Endothelial cell of umbilical vein (primary cell): Measurements from ENCODE around the gene ANKRD34A. TPM values are rescaled to one million over a fixed set of nuclear protein-coding genes. Genes with fewer than 3 reads are reported as not detected.
A peak's percentile ranks its signal among the peaks of the same experiment; 100 is the strongest.

Source experiments
- BruUV-seq: library from RNA; stranded (reverse); fragments of 400-500 nt; replicated peaks from 2 replicates; lab custom pipeline; 2021; lab: Mats Ljungman, UMichigan
- CTCF ChIA-PET: fragments of 300-600, 350-600 bp; sonication (Branson Sonifier 250); formaldehyde crosslinking; loops from one replicate; lab custom pipeline; 2021; ENCODE audit warnings: antibody characterized with exemption, inconsistent platforms; lab: Charles Lee
- POLR2A ChIA-PET: fragments of 300-600, 350-600 bp; sonication (Branson Sonifier 250); formaldehyde crosslinking; loops from one replicate; lab custom pipeline; 2021; ENCODE audit warnings: antibody characterized with exemption, inconsistent platforms; lab: Charles Lee
- DNase-seq: peaks from one replicate; pipeline ENCODE4 v3.0.0-alpha.2; 2011; ENCODE audit warnings: low read depth, low spot score
- FAIRE-seq: peaks from 2 replicates; lab custom pipeline; 2011; peaks lifted over from hg19 to GRCh38; lab: Jason Lieb, UNC
- H2AFZ ChIP-seq: 2 replicates; pipeline ENCODE4 v1.6.0; 2012; ENCODE audit warnings: low read depth, low read length, control low read depth, inconsistent platforms
- H3K27ac ChIP-seq: 2 replicates; pipeline ENCODE4 v1.5.1; 2011; ENCODE audit warnings: low read depth, mild to moderate bottlenecking, control low read depth, low read length, moderate library complexity; ENCODE audit not compliant: insufficient read depth
- H3K27me3 ChIP-seq, 2 experiments: 2 replicates each; pipeline versions ENCODE4 v1.6.0 to v1.6.1; 2011; ENCODE audit warnings: low read length in 2 of 2, mixed read lengths in 1 of 2; ENCODE audit not compliant: control insufficient read depth in 2 of 2, insufficient read depth in 2 of 2
- H3K36me3 ChIP-seq, 2 experiments: 2 replicates in 1 of 2; 3 replicates in 1 of 2; pipeline ENCODE4 v1.5.1; 2011; ENCODE audit warnings: low read length in 2 of 2, mild to moderate bottlenecking in 1 of 2, moderate library complexity in 1 of 2; ENCODE audit not compliant: control insufficient read depth in 2 of 2, insufficient read depth in 2 of 2; ENCODE audit errors: extremely low read depth in 1 of 2
- H3K4me1 ChIP-seq: 3 replicates; pipeline ENCODE4 v1.5.1; 2011; ENCODE audit warnings: mild to moderate bottlenecking, low read length; ENCODE audit not compliant: control insufficient read depth, insufficient read depth; ENCODE audit errors: extremely low read depth
- H3K4me2 ChIP-seq: 2 replicates; pipeline ENCODE4 v1.6.1; 2011; ENCODE audit warnings: low read length, control low read depth, mixed read lengths; ENCODE audit not compliant: insufficient read depth
- H3K4me3 ChIP-seq, 3 experiments: fragments of 200-600 bp in 1 of 3; sonication (generic), shearing (Covaris generic) in 1 of 3; replicated peaks in 1 of 3; 2 replicates each; pipeline ENCODE4 v1.5.1; 2011 to 2016; ENCODE audit warnings: control low read depth in 3 of 3, low read length in 3 of 3, mild to moderate bottlenecking in 2 of 3, inconsistent platforms in 1 of 3, low read depth in 1 of 3, moderate library complexity in 1 of 3; ENCODE audit not compliant: insufficient read depth in 1 of 3
- H3K79me2 ChIP-seq: 2 replicates; pipeline ENCODE4 v1.6.0; 2012; ENCODE audit warnings: low read length, inconsistent platforms; ENCODE audit not compliant: control insufficient read depth, insufficient read depth
- H3K9ac ChIP-seq: replicated peaks from 2 replicates; pipeline ENCODE3; 2011; ENCODE audit warnings: low read length, control low read depth; ENCODE audit not compliant: insufficient read depth; ENCODE audit errors: extremely low read depth
- H3K9me1 ChIP-seq: replicated peaks from 3 replicates; pipeline ENCODE4 v1.6.0; 2011; ENCODE audit warnings: mild to moderate bottlenecking, low read length; ENCODE audit not compliant: control insufficient read depth, insufficient read depth; ENCODE audit errors: extremely low read depth
- H3K9me3 ChIP-seq: replicated peaks from 2 replicates; pipeline ENCODE4 v1.5.1; 2012; ENCODE audit warnings: low read length, inconsistent platforms; ENCODE audit not compliant: control insufficient read depth, insufficient read depth
- H4K20me1 ChIP-seq: replicated peaks from 2 replicates; pipeline ENCODE3; 2011; ENCODE audit warnings: mild to moderate bottlenecking, low read length; ENCODE audit not compliant: control insufficient read depth, insufficient read depth; ENCODE audit errors: extremely low read depth
- CTCF ChIP-seq, 2 donors: IDR thresholded peaks; 1 replicate in 1 of 2; 2 replicates in 1 of 2; pipeline ENCODE4 v1.5.1; 2011; ENCODE audit warnings: low read length in 2 of 2, mild to moderate bottlenecking in 2 of 2, moderate library complexity in 2 of 2, control low read depth in 1 of 2, inconsistent platforms in 1 of 2, low read depth in 1 of 2; ENCODE audit not compliant: insufficient read depth in 1 of 2; ENCODE audit errors: extremely low read depth in 1 of 2
- EZH2 ChIP-seq: IDR thresholded peaks from 2 replicates; pipeline ENCODE4 v1.6.1; 2012; ENCODE audit warnings: borderline replicate concordance, low read depth, mild to moderate bottlenecking, moderate library complexity, low read length, inconsistent platforms; ENCODE audit not compliant: severe bottlenecking
- FOS ChIP-seq: IDR thresholded peaks from 2 replicates; pipeline ENCODE4 v1.6.1; 2011; ENCODE audit warnings: mild to moderate bottlenecking, low read length, moderate library complexity, borderline replicate concordance; ENCODE audit not compliant: insufficient read depth
- GATA2 ChIP-seq: IDR thresholded peaks from 2 replicates; pipeline ENCODE4 v1.7.0; 2011; ENCODE audit warnings: low read depth, mild to moderate bottlenecking, moderate library complexity, mixed read lengths, low read length; ENCODE audit not compliant: insufficient read length, insufficient read depth
- JUN ChIP-seq: IDR thresholded peaks from 2 replicates; pipeline ENCODE4 v1.6.1; 2011; ENCODE audit warnings: borderline replicate concordance, low read depth; ENCODE audit not compliant: insufficient read length, insufficient read depth
- MYC ChIP-seq: IDR thresholded peaks from one replicate; pipeline ENCODE4 v1.6.1; 2011; ENCODE audit warnings: mild to moderate bottlenecking, low read depth, low read length
- POLR2AphosphoS5 ChIP-seq: IDR thresholded peaks from 2 replicates; pipeline ENCODE4 v1.6.1; 2012; ENCODE audit warnings: low read depth, mild to moderate bottlenecking, control low read depth, low read length, moderate library complexity; ENCODE audit not compliant: insufficient read depth
- dilution Hi-C: fragments of 300-500 bp; cut with MboI; formaldehyde crosslinking; loops from one replicate; pipeline ENCODE4 v1.15.0; 2019; ENCODE audit warnings: low sequenced_read_pairs; ENCODE audit not compliant: extremely low pct_ligation_motif_present
- intact Hi-C: fragments of 100-400 bp; cut with micrococcal nuclease; formaldehyde crosslinking; loops from one replicate; pipeline ENCODE4 v1.10.0; 2022
- polyA plus RNA-seq, 4 experiments: library from polyadenylated mRNA; depleted of rRNA in 3 of 4; stranded (reverse) in 3 of 4; unstranded in 1 of 4; fragments of >200 nt; gene quantifications; 2 replicates each; pipeline versions ENCODE4 v1.2.1 to v1.2.3, GENCODE V29; 2011 to 2012; ENCODE audit warnings: missing spikeins in 1 of 4
- total RNA-seq: library from RNA; stranded (reverse); gene quantifications from 2 replicates; pipeline ENCODE4 v1.2.3, GENCODE V29; 2021

Gene ANKRD34A
- total and polyA plus RNA-seq, 2 donors (not counting 3 experiments of a cell fraction or from before 2014, with no cell fraction given), result 0.24 to 0.43 TPM

GRCh38 chr1:145956781-145957442 is 7.5 kb downstream of the ANKRD34A start:
- H3K4me1 ChIP-seq, result peaks cover 45% of the 10 kb centered on the region
- TF ChIP-seq CTCF (IDR thresholded peaks at IDR 0.05; ENCODE audit: extremely low read depth in 1 of 2, insufficient read depth in 1 of 2, low read depth in 1 of 2, low read length in 2 of 2), result no peak
- no peak for TF ChIP-seq EZH2
- TF ChIP-seq MYC, result no peak
- no peak for TF ChIP-seq GATA2
- no peak for TF ChIP-seq JUN
- TF ChIP-seq POLR2AphosphoS5, result no peak
- no peak for TF ChIP-seq FOS
- H3K4me3 ChIP-seq, result peak overlapping the region; percentile 71 to 87 (median 74)
- H4K20me1 ChIP-seq, result no peaks in the 10 kb centered on the region
- POLR2A ChIA-PET, result interaction anchor here (0.6 to 2.0 kb wide), 4 partner anchors 29 to 98 kb away, joined by 3 to 11 read pairs (median 6); partner anchors contain the start of genes PIAS3 and RBM8A
- H3K9me1 ChIP-seq, result no peaks in the 10 kb centered on the region
- FAIRE-seq (no peak), DNase-seq (peak; percentile 56)
- H2AFZ ChIP-seq, result no peak overlapping the region
- H3K79me2 ChIP-seq, result peaks cover 52% of the 10 kb centered on the region
- H3K27ac ChIP-seq, result peak overlapping the region; percentile 96
- H3K9ac ChIP-seq, result peak overlapping the region; percentile 86
- TSS peak; percentile 69 for BruUV-seq
- CTCF ChIA-PET, result interaction anchor here (0.9 to 2.7 kb wide), 7 partner anchors 9 to 111 kb away, joined by 3 to 22 read pairs (median 6); partner anchors contain the start of genes NUDT17, PEX11B, RBM8A and TXNIP
- no peaks in the 10 kb centered on the region for H3K36me3 ChIP-seq
- intact Hi-C loops (loop anchor here (1.0 to 5.0 kb wide), 5 partner anchors 30 to 98 kb away; partner anchors contain the start of genes PEX11B, PIAS3 and RBM8A), dilution Hi-C loops (no loop called here)
- H3K9me3 ChIP-seq, result no peaks in the 10 kb centered on the region
- peak overlapping the region; percentile 94 for H3K4me2 ChIP-seq
- no peaks in the 10 kb centered on the region for H3K27me3 ChIP-seq
